ENCODE data around the gene PARP4.
"Not testable (repeated sequence)": the region's sequence is repeated elsewhere in the genome, so short reads cannot be mapped to it uniquely, and the experiment has no call there.

PARP4 gene

GRCh38 chr13:24392972-24393371 lies 119.6 kb downstream of the PARP4 start:
- no peaks in the 10 kb centered on the region for H4K20me1 ChIP-seq (ENCODE audit: insufficient read depth, low read length)

GRCh38 chr13:24391771-24392683 lies 120.6 kb downstream of the PARP4 start:
- H3K9ac ChIP-seq (ENCODE audit: low read length); H3F3A ChIP-seq (ENCODE audit: insufficient read depth, low read length); H3K79me2 ChIP-seq (ENCODE audit: insufficient read depth, low read length); H3K36me3 ChIP-seq (ENCODE audit: insufficient read depth, low read length); H3K4me2 ChIP-seq (ENCODE audit: low read length); H3K4me1 ChIP-seq (ENCODE audit: insufficient read depth, low read length, severe bottlenecking); H3K9me2 ChIP-seq (ENCODE audit: low read depth, low read length); H3K27ac ChIP-seq (ENCODE audit: low read depth, low read length, poor library complexity, severe bottlenecking); H3K27me3 ChIP-seq (ENCODE audit: insufficient read depth, low read length); H3K4me3 ChIP-seq (ENCODE audit: low read depth, low read length, poor library complexity, severe bottlenecking); H2AFZ ChIP-seq (ENCODE audit: low read length); H4K20me1 ChIP-seq (ENCODE audit: insufficient read depth, low read length); H3K9me3 ChIP-seq (ENCODE audit: low read length): not testable (repeated sequence)

More at GRCh38 chr13:24392972-24393371, 119.6 kb downstream of the PARP4 start:
- Histone ChIP-seq H3K4me2 (ENCODE audit: low read length) (no peak overlapping the region), H3K4me3 (ENCODE audit: low read depth, low read length, poor library complexity, severe bottlenecking) (no peak overlapping the region), H3K27ac (ENCODE audit: low read depth, low read length, poor library complexity, severe bottlenecking) (no peak overlapping the region), H3K79me2 (ENCODE audit: insufficient read depth, low read length) (no peaks in the 10 kb centered on the region), H3K9ac (ENCODE audit: low read length) (no peak overlapping the region), H3K9me2 (ENCODE audit: low read depth, low read length) (no peaks in the 10 kb centered on the region), H3K4me1 (ENCODE audit: insufficient read depth, low read length, severe bottlenecking) (no peaks in the 10 kb centered on the region), H3K36me3 (ENCODE audit: insufficient read depth, low read length) (no peaks in the 10 kb centered on the region), H3K27me3 (ENCODE audit: insufficient read depth, low read length) (no peaks in the 10 kb centered on the region), H3F3A (ENCODE audit: insufficient read depth, low read length) (no peaks in the 10 kb centered on the region), H2AFZ (ENCODE audit: low read length) (no peak overlapping the region), H3K9me3 (ENCODE audit: low read length) (no peaks in the 10 kb centered on the region)
- TF ChIP-seq EZH2 (IDR thresholded peaks at IDR 0.05; ENCODE audit: borderline replicate concordance, low read length): no peak
- TF ChIP-seq CTCF (IDR thresholded peaks at IDR 0.05; ENCODE audit: low read length): no peak

GRCh38 chr13:24390795-24391194 lies 121.8 kb downstream of the PARP4 start:
- H4K20me1 ChIP-seq (ENCODE audit: insufficient read depth, low read length); H2AFZ ChIP-seq (ENCODE audit: low read length); H3K4me2 ChIP-seq (ENCODE audit: low read length); H3K27me3 ChIP-seq (ENCODE audit: insufficient read depth, low read length); H3K4me1 ChIP-seq (ENCODE audit: insufficient read depth, low read length, severe bottlenecking); H3K9me2 ChIP-seq (ENCODE audit: low read depth, low read length); H3K9ac ChIP-seq (ENCODE audit: low read length); H3F3A ChIP-seq (ENCODE audit: insufficient read depth, low read length); H3K27ac ChIP-seq (ENCODE audit: low read depth, low read length, poor library complexity, severe bottlenecking); H3K36me3 ChIP-seq (ENCODE audit: insufficient read depth, low read length); H3K79me2 ChIP-seq (ENCODE audit: insufficient read depth, low read length); H3K4me3 ChIP-seq (ENCODE audit: low read depth, low read length, poor library complexity, severe bottlenecking); H3K9me3 ChIP-seq (ENCODE audit: low read length): not testable (repeated sequence)

- Histone ChIP-seq H3K4me3 (ENCODE audit: low read depth, low read length, poor library complexity, severe bottlenecking) (no peak overlapping the region), H3K4me2 (ENCODE audit: low read length) (no peak overlapping the region), H3K9me2 (ENCODE audit: low read depth, low read length) (no peaks in the 10 kb centered on the region), H3K27ac (ENCODE audit: low read depth, low read length, poor library complexity, severe bottlenecking) (no peak overlapping the region), H3K79me2 (ENCODE audit: insufficient read depth, low read length) (no peaks in the 10 kb centered on the region), H2AFZ (ENCODE audit: low read length) (no peak overlapping the region), H4K20me1 (ENCODE audit: insufficient read depth, low read length) (no peaks in the 10 kb centered on the region), H3K4me1 (ENCODE audit: insufficient read depth, low read length, severe bottlenecking) (no peaks in the 10 kb centered on the region), H3K36me3 (ENCODE audit: insufficient read depth, low read length) (no peaks in the 10 kb centered on the region), H3K9me3 (ENCODE audit: low read length) (no peaks in the 10 kb centered on the region), H3K27me3 (ENCODE audit: insufficient read depth, low read length) (no peaks in the 10 kb centered on the region), H3F3A (ENCODE audit: insufficient read depth, low read length) (no peaks in the 10 kb centered on the region), H3K9ac (ENCODE audit: low read length) (no peak overlapping the region)
- TF ChIP-seq CTCF (IDR thresholded peaks at IDR 0.05; ENCODE audit: low read length) (no peak), EZH2 (IDR thresholded peaks at IDR 0.05; ENCODE audit: borderline replicate concordance, low read length) (no peak)
Measured at GRCh38 chr13:24389506-24389905, 123.1 kb downstream of the PARP4 start.

GRCh38 chr13:24388743-24389142 lies 123.8 kb downstream of the PARP4 start:
- not testable (repeated sequence) for H3K27me3 ChIP-seq (ENCODE audit: insufficient read depth, low read length); H3K36me3 ChIP-seq (ENCODE audit: insufficient read depth, low read length); H3K27ac ChIP-seq (ENCODE audit: low read depth, low read length, poor library complexity, severe bottlenecking); H4K20me1 ChIP-seq (ENCODE audit: insufficient read depth, low read length); H3K9me2 ChIP-seq (ENCODE audit: low read depth, low read length); H3K4me2 ChIP-seq (ENCODE audit: low read length); H3K9me3 ChIP-seq (ENCODE audit: low read length); H3K4me1 ChIP-seq (ENCODE audit: insufficient read depth, low read length, severe bottlenecking); H3K79me2 ChIP-seq (ENCODE audit: insufficient read depth, low read length); H2AFZ ChIP-seq (ENCODE audit: low read length); H3K4me3 ChIP-seq (ENCODE audit: low read depth, low read length, poor library complexity, severe bottlenecking); H3K9ac ChIP-seq (ENCODE audit: low read length); H3F3A ChIP-seq (ENCODE audit: insufficient read depth, low read length)

All from OCI-LY1 (cell line).